ENCODE measurements around the gene ARFGAP3.

- no peak for TF ChIP-seq CTCF (conservative IDR thresholded peaks at IDR 0.05)
- TF ChIP-seq ZFX (IDR thresholded peaks at IDR 0.05): no peak
These were observed 23.7 kb upstream of the ARFGAP3 start for GRCh38 chr22:42880815-42881214.
